Thyroid gland (tissue), 4 donors: ENCODE results near the gene ALPG.

ENCODE experiments used
- CTCF ChIP-seq, 6 experiments: fragments of 200-600 bp in 3 of 6; fragments of 450-650 bp in 3 of 6; sonication (generic) in 3 of 6; IDR thresholded peaks; one replicate each; pipeline ENCODE4 v1.5.1; 2016 to 2019; ENCODE audit warnings: antibody characterized with exemption in 6 of 6, mild to moderate bottlenecking in 2 of 6, inconsistent platforms in 1 of 6, moderate library complexity in 1 of 6
- POLR2A ChIP-seq, 2 donors: fragments of 450-650 bp; IDR thresholded peaks; one replicate each; pipeline ENCODE4 v1.6.1; 2017; ENCODE audit warnings: antibody characterized with exemption in 2 of 2, mild to moderate bottlenecking in 2 of 2, moderate library complexity in 1 of 2

- TF ChIP-seq CTCF (IDR thresholded peaks at IDR 0.05) (no peak), POLR2A (IDR thresholded peaks at IDR 0.05) (no peak)
Measured at GRCh38 chr2:232459419-232460035, 52.9 kb downstream of the ALPG start.
